GM19025 (cell line): Measurements from ENCODE around the gene UBALD1.

Experiments used
- ATAC-seq: cut with Tn5 transposase; IDR thresholded peaks from one replicate; pipeline ENCODE4 v1.9.1; 2021; ENCODE audit warnings: mild to moderate bottlenecking, low read depth, moderate library complexity; ENCODE audit not compliant: unreplicated experiment

Gene UBALD1

GRCh38 chr16:4570086-4570485 lies 44.6 kb downstream of the UBALD1 start:
- no peak for ATAC-seq

- ATAC-seq: no peak
Observed at GRCh38 chr16:4566144-4566543, 48.5 kb downstream of the UBALD1 start.

GRCh38 chr16:4564661-4565267 lies 49.9 kb downstream of the UBALD1 start:
- no peak for ATAC-seq

GRCh38 chr16:4561596-4561995 lies 53.1 kb downstream of the UBALD1 start:
- no peak for ATAC-seq
